Measurements from ENCODE around the gene TBXAS1.

GRCh38 chr7:139984642-139985539 is 155.8 kb downstream of the TBXAS1 start:
- TF ChIP-seq CTCF (IDR thresholded peaks at IDR 0.05; ENCODE audit: insufficient read depth, low read length, poor library complexity, severe bottlenecking) (no peak), EZH2phosphoT487 (conservative IDR thresholded peaks at IDR 0.05; ENCODE audit: low read length) (no peak)
